Lower leg skin (tissue), 3 donors: ENCODE results near the gene ATF7IP2.

Experiments used
- POLR2A ChIP-seq, 2 donors: fragments of 450-650 bp; IDR thresholded peaks; one replicate each; pipeline ENCODE4 v1.6.1; 2016 to 2017; ENCODE audit warnings: antibody characterized with exemption in 2 of 2, mild to moderate bottlenecking in 1 of 2, moderate library complexity in 1 of 2
- TF ChIP-seq, protein P1 (sequence below), 3 donors: fragments of 450-650 bp; IDR thresholded peaks; one replicate each; pipeline ENCODE4 v1.5.1; 2016; ENCODE audit warnings: antibody characterized with exemption in 3 of 3, mild to moderate bottlenecking in 3 of 3, moderate library complexity in 2 of 3

GRCh38 chr16:10519297-10519696 lies 133.4 kb downstream of the ATF7IP2 start:
- TF ChIP-seq, protein P1, sequence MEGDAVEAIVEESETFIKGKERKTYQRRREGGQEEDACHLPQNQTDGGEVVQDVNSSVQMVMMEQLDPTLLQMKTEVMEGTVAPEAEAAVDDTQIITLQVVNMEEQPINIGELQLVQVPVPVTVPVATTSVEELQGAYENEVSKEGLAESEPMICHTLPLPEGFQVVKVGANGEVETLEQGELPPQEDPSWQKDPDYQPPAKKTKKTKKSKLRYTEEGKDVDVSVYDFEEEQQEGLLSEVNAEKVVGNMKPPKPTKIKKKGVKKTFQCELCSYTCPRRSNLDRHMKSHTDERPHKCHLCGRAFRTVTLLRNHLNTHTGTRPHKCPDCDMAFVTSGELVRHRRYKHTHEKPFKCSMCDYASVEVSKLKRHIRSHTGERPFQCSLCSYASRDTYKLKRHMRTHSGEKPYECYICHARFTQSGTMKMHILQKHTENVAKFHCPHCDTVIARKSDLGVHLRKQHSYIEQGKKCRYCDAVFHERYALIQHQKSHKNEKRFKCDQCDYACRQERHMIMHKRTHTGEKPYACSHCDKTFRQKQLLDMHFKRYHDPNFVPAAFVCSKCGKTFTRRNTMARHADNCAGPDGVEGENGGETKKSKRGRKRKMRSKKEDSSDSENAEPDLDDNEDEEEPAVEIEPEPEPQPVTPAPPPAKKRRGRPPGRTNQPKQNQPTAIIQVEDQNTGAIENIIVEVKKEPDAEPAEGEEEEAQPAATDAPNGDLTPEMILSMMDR (IDR thresholded peaks at IDR 0.05) = no peak
- TF ChIP-seq POLR2A (IDR thresholded peaks at IDR 0.05) = no peak
